IMR-90 (cell line): ENCODE measurements around the gene MAP3K8. TPM values are rescaled to one million over a fixed set of nuclear protein-coding genes. Genes with fewer than 3 reads are reported as not detected.

ENCODE experiments used
- ATAC-seq: fragments of 200-7000 bp; cut with Tn5 transposase; 2 replicates; pipeline ENCODE4 v1.9.1; 2020; ENCODE audit warnings: low read depth, mild to moderate bottlenecking, moderate library complexity
- BruUV-seq: library from RNA; stranded (reverse); fragments of 400-500 nt; replicated peaks from 2 replicates; lab custom pipeline; 2021; lab: Mats Ljungman, UMichigan
- CTCF ChIA-PET: fragments of 300-600 bp; formaldehyde crosslinking; extraction: SDS; loops from one replicate; lab custom pipeline; 2021; ENCODE audit warnings: antibody characterized with exemption; lab: Yijun Ruan, JAX
- POLR2A ChIA-PET: fragments of 300-600 bp; sonication (Branson Sonifier 250); formaldehyde crosslinking; loops from one replicate; lab custom pipeline; 2022; ENCODE audit warnings: antibody characterized with exemption; ENCODE audit not compliant: unreplicated experiment; lab: Charles Lee
- DNase-seq: peaks from one replicate; pipeline ENCODE4 v3.0.0; 2013
- H2AFZ ChIP-seq: replicated peaks from 2 replicates; pipeline ENCODE3; 2013; ENCODE audit warnings: low read length, mild to moderate bottlenecking; ENCODE audit not compliant: poor library complexity
- H2AK5ac ChIP-seq: 2 replicates; pipeline ENCODE4 v1.6.1; 2013; ENCODE audit warnings: low read depth, low read length, inconsistent platforms
- H2AK9ac ChIP-seq: replicated peaks from 2 replicates; pipeline ENCODE3; 2013; ENCODE audit warnings: mild to moderate bottlenecking, low read depth, low read length, moderate library complexity; ENCODE audit not compliant: poor library complexity
- H2BK120ac ChIP-seq: 2 replicates; pipeline ENCODE4 v1.6.1; 2013; ENCODE audit warnings: low read depth, low read length, inconsistent platforms
- H2BK15ac ChIP-seq: 3 replicates; pipeline ENCODE4 v1.6.1; 2013; ENCODE audit warnings: low read depth, low read length, inconsistent platforms
- H2BK20ac ChIP-seq: 2 replicates; pipeline ENCODE4 v1.6.1; 2013; ENCODE audit warnings: low read depth, mild to moderate bottlenecking, inconsistent platforms, low read length, moderate library complexity
- H2BK5ac ChIP-seq: 2 replicates; pipeline ENCODE4 v1.6.1; 2013; ENCODE audit warnings: mild to moderate bottlenecking, low read depth, low read length, inconsistent platforms; ENCODE audit not compliant: poor library complexity, severe bottlenecking
- H3K14ac ChIP-seq: replicated peaks from 2 replicates; pipeline ENCODE4 v1.6.1; 2013; ENCODE audit warnings: low read depth, low read length, inconsistent platforms
- H3K18ac ChIP-seq: 2 replicates; pipeline ENCODE4 v1.6.1; 2013; ENCODE audit warnings: low read depth, low read length, control low read depth
- H3K23ac ChIP-seq: 2 replicates; pipeline ENCODE4 v1.6.1; 2013; ENCODE audit warnings: low read depth, low read length, inconsistent platforms
- H3K27ac ChIP-seq: 2 replicates; pipeline ENCODE4 v1.5.1; 2013; ENCODE audit warnings: mild to moderate bottlenecking, control low read depth, low read length; ENCODE audit not compliant: insufficient read depth
- H3K27me3 ChIP-seq: 2 replicates; pipeline ENCODE4 v1.6.1; 2013; ENCODE audit warnings: low read length; ENCODE audit not compliant: control insufficient read depth, insufficient read depth
- H3K36me3 ChIP-seq: 2 replicates; pipeline ENCODE4 v1.6.1; 2013; ENCODE audit warnings: low read length, mixed read lengths; ENCODE audit not compliant: control insufficient read depth, insufficient read depth
- H3K4ac ChIP-seq: 2 replicates; pipeline ENCODE4 v1.6.1; 2013; ENCODE audit warnings: low read depth, low read length, inconsistent platforms
- H3K4me1 ChIP-seq: 2 replicates; pipeline ENCODE4 v1.6.1; 2013; ENCODE audit warnings: low read length, mixed read lengths; ENCODE audit not compliant: control insufficient read depth, insufficient read depth
- H3K4me2 ChIP-seq: 2 replicates; pipeline ENCODE4 v1.6.1; 2013; ENCODE audit warnings: low read depth, mild to moderate bottlenecking, control low read depth, low read length, moderate library complexity
- H3K4me3 ChIP-seq: 2 replicates; pipeline ENCODE4 v1.5.1; 2013; ENCODE audit warnings: low read depth, mild to moderate bottlenecking, control low read depth, low read length, moderate library complexity; ENCODE audit not compliant: insufficient read depth
- H3K56ac ChIP-seq: 2 replicates; pipeline ENCODE4 v1.6.1; 2013; ENCODE audit warnings: low read length, inconsistent platforms; ENCODE audit not compliant: insufficient read depth; ENCODE audit errors: extremely low read depth
- H3K79me1 ChIP-seq, 2 experiments: 2 replicates each; pipeline ENCODE4 v1.6.1; 2013; ENCODE audit warnings: low read length in 2 of 2, inconsistent platforms in 1 of 2, low read depth in 1 of 2
- H3K9ac ChIP-seq: 2 replicates; pipeline ENCODE4 v1.6.1; 2013; ENCODE audit warnings: low read depth, low read length, control low read depth
- H3K9me1 ChIP-seq: 2 replicates; pipeline ENCODE4 v1.6.1; 2013; ENCODE audit warnings: low read length, inconsistent platforms; ENCODE audit not compliant: insufficient read depth
- H3K9me3 ChIP-seq: 2 replicates; pipeline ENCODE4 v1.6.1; 2013; ENCODE audit warnings: low read length; ENCODE audit not compliant: control insufficient read depth, insufficient read depth
- H4K20me1 ChIP-seq: 2 replicates; pipeline ENCODE4 v1.6.1; 2013; ENCODE audit warnings: low read length, inconsistent platforms; ENCODE audit not compliant: insufficient read depth
- H4K5ac ChIP-seq: 2 replicates; pipeline ENCODE4 v1.6.1; 2013; ENCODE audit warnings: mild to moderate bottlenecking, low read depth, low read length, control low read depth
- H4K8ac ChIP-seq, 2 experiments: 2 replicates each; pipeline ENCODE4 v1.6.1; 2013; ENCODE audit warnings: low read depth in 2 of 2, low read length in 2 of 2, control low read depth in 1 of 2, inconsistent platforms in 1 of 2
- H4K91ac ChIP-seq: 2 replicates; pipeline ENCODE4 v1.6.1; 2013; ENCODE audit warnings: low read depth, low read length, inconsistent platforms; ENCODE audit not compliant: insufficient read depth
- BHLHE40 ChIP-seq: fragments of 150-350 bp; IDR thresholded peaks from 2 replicates; pipeline ENCODE4 v1.6.1; 2016; ENCODE audit warnings: mild to moderate bottlenecking, low read depth, low read length
- CEBPB ChIP-seq: IDR thresholded peaks from 2 replicates; pipeline ENCODE4 v1.6.1; 2012; ENCODE audit warnings: low read depth, low read length, improper control_type of control experiment
- CHD1 ChIP-seq: IDR thresholded peaks from 2 replicates; pipeline ENCODE4 v1.6.1; 2012; ENCODE audit warnings: low read depth, low read length, improper control_type of control experiment
- MAFK ChIP-seq: IDR thresholded peaks from 2 replicates; pipeline ENCODE4 v1.6.1; 2012; ENCODE audit warnings: low read depth, low read length, improper control_type of control experiment
- MAZ ChIP-seq: IDR thresholded peaks from 2 replicates; pipeline ENCODE4 v1.6.1; 2012; ENCODE audit warnings: low read depth, mild to moderate bottlenecking, low read length, improper control_type of control experiment, moderate library complexity, borderline replicate concordance
- NFE2L2 ChIP-seq: fragments of 150-350 bp; IDR thresholded peaks from 2 replicates; pipeline ENCODE4 v1.6.1; 2016; ENCODE audit warnings: low read depth, mild to moderate bottlenecking, low read length
- POLR2A ChIP-seq: IDR thresholded peaks from 2 replicates; pipeline ENCODE4 v1.6.1; 2012; ENCODE audit warnings: mild to moderate bottlenecking, low read depth, low read length
- RAD21 ChIP-seq: IDR thresholded peaks from 2 replicates; pipeline ENCODE4 v1.6.1; 2012; ENCODE audit warnings: low read length, improper control_type of control experiment
- RCOR1 ChIP-seq: IDR thresholded peaks from 2 replicates; pipeline ENCODE4 v1.6.1; 2012; ENCODE audit warnings: mild to moderate bottlenecking, low read length, improper control_type of control experiment; ENCODE audit not compliant: insufficient replicate concordance
- RFX5 ChIP-seq: IDR thresholded peaks from 2 replicates; pipeline ENCODE4 v1.8.0; 2012; ENCODE audit warnings: low read depth, mild to moderate bottlenecking, low read length, moderate library complexity
- SMC3 ChIP-seq: fragments of 150-350 bp; IDR thresholded peaks from 2 replicates; pipeline ENCODE4 v1.6.1; 2016; ENCODE audit warnings: low read depth, mild to moderate bottlenecking, antibody characterized with exemption, low read length, moderate library complexity
- WGBS, 2 experiments: methylation state at CpG; one replicate each; pipeline versions ENCODE4 v1.1.5 to v1.1.7; 2013; ENCODE audit warnings: missing lambda C conversion rate in 2 of 2; ENCODE audit not compliant: insufficient read length in 1 of 2; ENCODE audit errors: extremely low coverage in 2 of 2; 5-methylcytosine and 5-hydroxymethylcytosine counted together
- dilution Hi-C: fragments of 300-500 bp; cut with HindIII; formaldehyde crosslinking; loops from one replicate; pipeline ENCODE4 v1.14.3; 2018; ENCODE audit warnings: low sequenced_read_pairs; ENCODE audit not compliant: unreplicated experiment
- in situ Hi-C: fragments of 300-500 bp; cut with MboI; formaldehyde crosslinking; loops from 3 replicates; pipeline ENCODE4 v1.14.3; 2019; ENCODE audit warnings: low sequenced_read_pairs, inconsistent platforms, mixed read lengths
- intact Hi-C: fragments of 100-400 bp; cut with micrococcal nuclease; formaldehyde crosslinking; loops from 2 replicates; pipeline ENCODE4 v1.10.0; 2022
- polyA plus RNA-seq, 3 experiments: library from polyadenylated mRNA; depleted of rRNA; stranded (reverse); fragments of >200 nt; gene quantifications; 2 replicates each; pipeline ENCODE4 v1.2.3, GENCODE V29; 2012; ENCODE audit warnings: low replicate concordance in 1 of 3
- total RNA-seq: library from RNA; depleted of rRNA; stranded (reverse); fragments of >200 nt; gene quantifications from 2 replicates; pipeline ENCODE4 v1.2.3, GENCODE V29; 2012
- TF ChIP-seq, protein P1 (sequence below): fragments of 150-350 bp; IDR thresholded peaks from 2 replicates; pipeline ENCODE4 v1.6.1; 2017; ENCODE audit warnings: mild to moderate bottlenecking, antibody characterized with exemption, low read length, low read depth
- TF ChIP-seq, protein P2 (sequence below): conservative IDR thresholded peaks from 2 replicates; pipeline ENCODE4 v1.5.1; 2012; ENCODE audit warnings: mild to moderate bottlenecking, low read depth, low read length, improper control_type of control experiment
- TF ChIP-seq, protein P3 (sequence below): fragments of 150-350 bp; IDR thresholded peaks from 2 replicates; pipeline ENCODE4 v1.6.1; 2016; ENCODE audit warnings: low read depth, mild to moderate bottlenecking, low read length, moderate library complexity, borderline replicate concordance

The MAP3K8 gene
- total and polyA plus RNA-seq, 2 of the 4 experiments (the other 2 are of a cell fraction): 1.8 to 2.6 TPM

DNA sequence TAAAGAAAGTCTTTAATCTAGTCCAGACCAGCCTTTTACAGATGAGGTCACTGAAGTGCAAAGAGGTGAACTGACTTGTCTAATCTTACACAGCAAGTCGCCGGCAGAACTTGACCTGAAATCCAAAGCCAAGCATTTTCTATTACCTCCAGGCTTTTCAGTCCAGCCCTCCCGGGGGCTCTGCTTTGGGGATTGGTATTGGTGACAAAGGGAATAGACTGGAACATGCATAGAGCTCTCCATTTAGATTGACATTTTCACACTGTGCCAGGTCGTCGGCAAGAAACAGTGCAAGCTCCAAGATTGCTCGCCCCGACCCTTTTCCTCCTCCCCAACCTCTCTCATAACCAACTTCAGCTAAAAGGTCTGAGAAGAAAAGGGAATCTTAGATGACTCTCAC is 42.7 kb upstream of the MAP3K8 start:
- no peak overlapping the region for H3K18ac ChIP-seq
- H2AK9ac ChIP-seq: no peak overlapping the region
- no peak overlapping the region for H2BK15ac ChIP-seq
- intact Hi-C loops (no loop called here), dilution Hi-C loops (no loop called here), in situ Hi-C loops (loop anchor here (5.0 kb wide), 2 partner anchors 141 to 201 kb away; no protein-coding TSS in a partner anchor)
- no peak overlapping the region for H2BK20ac ChIP-seq
- H2BK5ac ChIP-seq: no peak overlapping the region
- H4K20me1 ChIP-seq: no peaks in the 10 kb centered on the region
- H4K5ac ChIP-seq: no peak overlapping the region
- no peak overlapping the region for H2AK5ac ChIP-seq
- no peaks in the 10 kb centered on the region for H3K79me1 ChIP-seq
- no peak overlapping the region for H4K91ac ChIP-seq
- WGBS, 2 experiments: no CpG with 5 or more reads among the region's 7 CpGs
- ATAC-seq (no peak), DNase-seq (no peak)
- H3K36me3 ChIP-seq: no peaks in the 10 kb centered on the region
- no peak overlapping the region for H3K56ac ChIP-seq
- ChIA-PET CTCF (no interaction called here), POLR2A (no interaction called here)
- H2BK120ac ChIP-seq: no peak overlapping the region
- H3K9me3 ChIP-seq: 0 out of 2 replicates have a peak, but pooled peaks cover 2% of the 10 kb centered on the region
- H3K4me1 ChIP-seq: 0 out of 2 replicates have a peak, but pooled peaks cover 1% of the 10 kb centered on the region
- TF ChIP-seq, protein P1, sequence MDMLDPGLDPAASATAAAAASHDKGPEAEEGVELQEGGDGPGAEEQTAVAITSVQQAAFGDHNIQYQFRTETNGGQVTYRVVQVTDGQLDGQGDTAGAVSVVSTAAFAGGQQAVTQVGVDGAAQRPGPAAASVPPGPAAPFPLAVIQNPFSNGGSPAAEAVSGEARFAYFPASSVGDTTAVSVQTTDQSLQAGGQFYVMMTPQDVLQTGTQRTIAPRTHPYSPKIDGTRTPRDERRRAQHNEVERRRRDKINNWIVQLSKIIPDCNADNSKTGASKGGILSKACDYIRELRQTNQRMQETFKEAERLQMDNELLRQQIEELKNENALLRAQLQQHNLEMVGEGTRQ: no peak
- TF ChIP-seq CEBPB (no peak), POLR2A (no peak), RCOR1 (no peak), SMC3 (no peak), BHLHE40 (no peak), NFE2L2 (no peak), CHD1 (no peak), RAD21 (no peak), MAFK (no peak), MAZ (no peak), RFX5 (no peak)
- TF ChIP-seq, protein P2, sequence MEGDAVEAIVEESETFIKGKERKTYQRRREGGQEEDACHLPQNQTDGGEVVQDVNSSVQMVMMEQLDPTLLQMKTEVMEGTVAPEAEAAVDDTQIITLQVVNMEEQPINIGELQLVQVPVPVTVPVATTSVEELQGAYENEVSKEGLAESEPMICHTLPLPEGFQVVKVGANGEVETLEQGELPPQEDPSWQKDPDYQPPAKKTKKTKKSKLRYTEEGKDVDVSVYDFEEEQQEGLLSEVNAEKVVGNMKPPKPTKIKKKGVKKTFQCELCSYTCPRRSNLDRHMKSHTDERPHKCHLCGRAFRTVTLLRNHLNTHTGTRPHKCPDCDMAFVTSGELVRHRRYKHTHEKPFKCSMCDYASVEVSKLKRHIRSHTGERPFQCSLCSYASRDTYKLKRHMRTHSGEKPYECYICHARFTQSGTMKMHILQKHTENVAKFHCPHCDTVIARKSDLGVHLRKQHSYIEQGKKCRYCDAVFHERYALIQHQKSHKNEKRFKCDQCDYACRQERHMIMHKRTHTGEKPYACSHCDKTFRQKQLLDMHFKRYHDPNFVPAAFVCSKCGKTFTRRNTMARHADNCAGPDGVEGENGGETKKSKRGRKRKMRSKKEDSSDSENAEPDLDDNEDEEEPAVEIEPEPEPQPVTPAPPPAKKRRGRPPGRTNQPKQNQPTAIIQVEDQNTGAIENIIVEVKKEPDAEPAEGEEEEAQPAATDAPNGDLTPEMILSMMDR: no peak
- TF ChIP-seq, protein P3, sequence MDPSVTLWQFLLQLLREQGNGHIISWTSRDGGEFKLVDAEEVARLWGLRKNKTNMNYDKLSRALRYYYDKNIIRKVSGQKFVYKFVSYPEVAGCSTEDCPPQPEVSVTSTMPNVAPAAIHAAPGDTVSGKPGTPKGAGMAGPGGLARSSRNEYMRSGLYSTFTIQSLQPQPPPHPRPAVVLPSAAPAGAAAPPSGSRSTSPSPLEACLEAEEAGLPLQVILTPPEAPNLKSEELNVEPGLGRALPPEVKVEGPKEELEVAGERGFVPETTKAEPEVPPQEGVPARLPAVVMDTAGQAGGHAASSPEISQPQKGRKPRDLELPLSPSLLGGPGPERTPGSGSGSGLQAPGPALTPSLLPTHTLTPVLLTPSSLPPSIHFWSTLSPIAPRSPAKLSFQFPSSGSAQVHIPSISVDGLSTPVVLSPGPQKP: no peak
- no peak overlapping the region for H4K8ac ChIP-seq
- H3K9me1 ChIP-seq: no peaks in the 10 kb centered on the region
- peaks cover 18% of the 10 kb centered on the region for H3K27me3 ChIP-seq
- no peak overlapping the region for H3K23ac ChIP-seq
- H3K27ac ChIP-seq: no peak overlapping the region
- no peak overlapping the region for H3K4me2 ChIP-seq
- H2AFZ ChIP-seq: no peak overlapping the region
- BruUV-seq: no TSS peak
- H3K14ac ChIP-seq: no peak overlapping the region
- H3K4me3 ChIP-seq: no peak overlapping the region
- H3K4ac ChIP-seq: no peak overlapping the region
- H3K9ac ChIP-seq: no peak overlapping the region
